ENCODE results near the gene OR8B8. TPM values are rescaled to one million over a fixed set of nuclear protein-coding genes. Genes with fewer than 3 reads are reported as not detected.
"Not testable (repeated sequence)": the region's sequence is repeated elsewhere in the genome, so short reads cannot be mapped to it uniquely, and the experiment has no call there.

Gene OR8B8
- total RNA-seq, 2 experiments from 2014 or later, result not detected

- intact Hi-C loops (cut with micrococcal nuclease), result no loop called here
- CTCF ChIA-PET, result no interaction called here
- no peaks in the 10 kb centered on the region for H3K9me3 Mint-ChIP-seq
- no peak overlapping the region for H3K4me3 Mint-ChIP-seq
- H3K4me1 Mint-ChIP-seq (ENCODE audit: low read depth), result no peaks in the 10 kb centered on the region
- H3K27me3 Mint-ChIP-seq (ENCODE audit: low read depth), result peaks cover 15% of the 10 kb centered on the region
- H3K27ac Mint-ChIP-seq, result no peak overlapping the region
- DNase-seq, result no peak
- no peaks in the 10 kb centered on the region for H3K36me3 Mint-ChIP-seq (ENCODE audit: low read depth)
Measured at GRCh38 chr11:124467381-124467927, 22.0 kb upstream of the OR8B8 start.

- intact Hi-C loops (cut with micrococcal nuclease), result no loop called here
- CTCF ChIA-PET, result no interaction called here
- no peak for DNase-seq
- no peaks in the 10 kb centered on the region for H3K9me3 Mint-ChIP-seq
- H3K4me3 Mint-ChIP-seq, result no peak overlapping the region
- no peaks in the 10 kb centered on the region for H3K4me1 Mint-ChIP-seq (ENCODE audit: low read depth)
- no peak overlapping the region for H3K27ac Mint-ChIP-seq
- no peaks in the 10 kb centered on the region for H3K36me3 Mint-ChIP-seq (ENCODE audit: low read depth)
- H3K27me3 Mint-ChIP-seq (ENCODE audit: low read depth), result peaks cover 14% of the 10 kb centered on the region
Measured at GRCh38 chr11:124465368-124465767, 19.9 kb upstream of the OR8B8 start.

- Mint-ChIP-seq H3K4me3 (no peak overlapping the region), H3K36me3 (ENCODE audit: low read depth) (no peaks in the 10 kb centered on the region), H3K4me1 (ENCODE audit: low read depth) (no peaks in the 10 kb centered on the region), H3K27me3 (ENCODE audit: low read depth) (peaks cover 11% of the 10 kb centered on the region), H3K9me3 (no peaks in the 10 kb centered on the region), H3K27ac (no peak overlapping the region)
- DNase-seq, result no peak
- intact Hi-C loops (cut with micrococcal nuclease), result no loop called here
- CTCF ChIA-PET, result no interaction called here
Measured at GRCh38 chr11:124463990-124464389, 18.5 kb upstream of the OR8B8 start.

GRCh38 chr11:124463324-124463723, 17.8 kb upstream of the OR8B8 start:
- Mint-ChIP-seq H3K27me3 (ENCODE audit: low read depth) (peaks cover 11% of the 10 kb centered on the region), H3K9me3 (no peaks in the 10 kb centered on the region), H3K4me3 (no peak overlapping the region), H3K27ac (no peak overlapping the region), H3K4me1 (ENCODE audit: low read depth) (no peaks in the 10 kb centered on the region), H3K36me3 (ENCODE audit: low read depth) (no peaks in the 10 kb centered on the region)
- DNase-seq, result no peak
- intact Hi-C loops (cut with micrococcal nuclease), result no loop called here
- CTCF ChIA-PET, result no interaction called here

GRCh38 chr11:124460459-124460858, 15.0 kb upstream of the OR8B8 start:
- peaks cover 10% of the 10 kb centered on the region for H3K27me3 Mint-ChIP-seq (ENCODE audit: low read depth)
- CTCF ChIA-PET, result no interaction called here

GRCh38 chr11:124459379-124459778, 13.9 kb upstream of the OR8B8 start:
- H3K4me1 Mint-ChIP-seq (ENCODE audit: low read depth); CTCF ChIA-PET; H3K9me3 Mint-ChIP-seq; intact Hi-C loops (cut with micrococcal nuclease); H3K27ac Mint-ChIP-seq; H3K36me3 Mint-ChIP-seq (ENCODE audit: low read depth); H3K4me3 Mint-ChIP-seq; DNase-seq: not testable (repeated sequence)
- peaks cover 10% of the 10 kb centered on the region for H3K27me3 Mint-ChIP-seq (ENCODE audit: low read depth)

More at GRCh38 chr11:124460459-124460858, 15.0 kb upstream of the OR8B8 start:
- Mint-ChIP-seq H3K4me3 (no peak overlapping the region), H3K36me3 (ENCODE audit: low read depth) (no peaks in the 10 kb centered on the region), H3K27ac (no peak overlapping the region), H3K4me1 (ENCODE audit: low read depth) (no peaks in the 10 kb centered on the region), H3K9me3 (no peaks in the 10 kb centered on the region)
- intact Hi-C loops (cut with micrococcal nuclease), result no loop called here
- no peak for DNase-seq

GRCh38 chr11:124454552-124454951, 9.1 kb upstream of the OR8B8 start:
- Mint-ChIP-seq H3K27me3 (ENCODE audit: low read depth) (peaks cover 6% of the 10 kb centered on the region), H3K9me3 (no peaks in the 10 kb centered on the region), H3K36me3 (ENCODE audit: low read depth) (no peaks in the 10 kb centered on the region), H3K27ac (no peak overlapping the region), H3K4me3 (no peak overlapping the region), H3K4me1 (ENCODE audit: low read depth) (no peaks in the 10 kb centered on the region)
- CTCF ChIA-PET, result no interaction called here
- intact Hi-C loops (cut with micrococcal nuclease), result no loop called here
- DNase-seq, result no peak

- H3K27me3 Mint-ChIP-seq (ENCODE audit: low read depth), result peaks cover 12% of the 10 kb centered on the region
- no peaks in the 10 kb centered on the region for H3K4me1 Mint-ChIP-seq (ENCODE audit: low read depth)
- peaks cover 3% of the 10 kb centered on the region for H3K9me3 Mint-ChIP-seq
- H3K36me3 Mint-ChIP-seq (ENCODE audit: low read depth), result no peaks in the 10 kb centered on the region
- no peak overlapping the region for H3K27ac Mint-ChIP-seq
- intact Hi-C loops (cut with micrococcal nuclease), result no loop called here
- no peak overlapping the region for H3K4me3 Mint-ChIP-seq
- no peak for DNase-seq
- CTCF ChIA-PET, result no interaction called here
Measured at GRCh38 chr11:124446916-124447315, 1.4 kb upstream of the OR8B8 start.

GRCh38 chr11:124442847-124443246, 2.6 kb downstream of the OR8B8 start:
- H3K27me3 Mint-ChIP-seq (ENCODE audit: low read depth), result peaks cover 25% of the 10 kb centered on the region
- H3K27ac Mint-ChIP-seq, result no peak overlapping the region
- no peak for DNase-seq
- no peaks in the 10 kb centered on the region for H3K4me1 Mint-ChIP-seq (ENCODE audit: low read depth)
- intact Hi-C loops (cut with micrococcal nuclease), result no loop called here
- H3K4me3 Mint-ChIP-seq, result no peak overlapping the region
- CTCF ChIA-PET, result interaction anchor here (0.6 to 0.9 kb wide), 2 partner anchors 39 to 143 kb away, joined by 3 read pairs; no protein-coding TSS in a partner anchor
- no peaks in the 10 kb centered on the region for H3K9me3 Mint-ChIP-seq
- H3K36me3 Mint-ChIP-seq (ENCODE audit: low read depth), result no peaks in the 10 kb centered on the region

- Mint-ChIP-seq H3K4me1 (ENCODE audit: low read depth) (no peaks in the 10 kb centered on the region), H3K9me3 (no peaks in the 10 kb centered on the region), H3K4me3 (no peak overlapping the region), H3K36me3 (ENCODE audit: low read depth) (no peaks in the 10 kb centered on the region), H3K27me3 (ENCODE audit: low read depth) (peaks cover 25% of the 10 kb centered on the region), H3K27ac (no peak overlapping the region)
- no peak for DNase-seq
- CTCF ChIA-PET, result interaction anchor here (0.6 to 0.9 kb wide), 2 partner anchors 38 to 143 kb away, joined by 3 read pairs; no protein-coding TSS in a partner anchor
- intact Hi-C loops (cut with micrococcal nuclease), result no loop called here
Measured at GRCh38 chr11:124442442-124442841, 3.1 kb downstream of the OR8B8 start.

- intact Hi-C loops (cut with micrococcal nuclease), result no loop called here
- H3K4me1 Mint-ChIP-seq (ENCODE audit: low read depth), result no peaks in the 10 kb centered on the region
- no peak for DNase-seq
- H3K4me3 Mint-ChIP-seq, result no peak overlapping the region
- H3K27me3 Mint-ChIP-seq (ENCODE audit: low read depth), result peaks cover 25% of the 10 kb centered on the region
- H3K36me3 Mint-ChIP-seq (ENCODE audit: low read depth), result no peaks in the 10 kb centered on the region
- no peaks in the 10 kb centered on the region for H3K9me3 Mint-ChIP-seq
- CTCF ChIA-PET, result no interaction called here
- H3K27ac Mint-ChIP-seq, result no peak overlapping the region
Measured at GRCh38 chr11:124441519-124441918, 4.0 kb downstream of the OR8B8 start.

- no peak overlapping the region for H3K27ac Mint-ChIP-seq
- H3K4me3 Mint-ChIP-seq, result no peak overlapping the region
- no peak for DNase-seq
- intact Hi-C loops (cut with micrococcal nuclease), result no loop called here
- H3K27me3 Mint-ChIP-seq (ENCODE audit: low read depth), result peaks cover 25% of the 10 kb centered on the region
- CTCF ChIA-PET, result no interaction called here
- no peaks in the 10 kb centered on the region for H3K4me1 Mint-ChIP-seq (ENCODE audit: low read depth)
- H3K36me3 Mint-ChIP-seq (ENCODE audit: low read depth), result no peaks in the 10 kb centered on the region
- no peaks in the 10 kb centered on the region for H3K9me3 Mint-ChIP-seq
Measured at GRCh38 chr11:124441081-124441480, 4.4 kb downstream of the OR8B8 start.

GRCh38 chr11:124440608-124441007, 4.9 kb downstream of the OR8B8 start:
- Mint-ChIP-seq H3K27ac (no peak overlapping the region), H3K4me3 (no peak overlapping the region), H3K36me3 (ENCODE audit: low read depth) (no peaks in the 10 kb centered on the region), H3K27me3 (ENCODE audit: low read depth) (peaks cover 25% of the 10 kb centered on the region), H3K4me1 (ENCODE audit: low read depth) (no peaks in the 10 kb centered on the region), H3K9me3 (no peaks in the 10 kb centered on the region)
- DNase-seq, result no peak
- CTCF ChIA-PET, result no interaction called here
- intact Hi-C loops (cut with micrococcal nuclease), result no loop called here

All from activated naive CD4-positive, alpha-beta T cell treated with anti-CD3 and anti-CD28 coated beads for 36 hours (primary cell).